ENCODE measurements around the gene PLA2G1B.
"Not testable (repeated sequence)": the region's sequence is repeated elsewhere in the genome, so short reads cannot be mapped to it uniquely, and the experiment has no call there.

PLA2G1B gene

DNA sequence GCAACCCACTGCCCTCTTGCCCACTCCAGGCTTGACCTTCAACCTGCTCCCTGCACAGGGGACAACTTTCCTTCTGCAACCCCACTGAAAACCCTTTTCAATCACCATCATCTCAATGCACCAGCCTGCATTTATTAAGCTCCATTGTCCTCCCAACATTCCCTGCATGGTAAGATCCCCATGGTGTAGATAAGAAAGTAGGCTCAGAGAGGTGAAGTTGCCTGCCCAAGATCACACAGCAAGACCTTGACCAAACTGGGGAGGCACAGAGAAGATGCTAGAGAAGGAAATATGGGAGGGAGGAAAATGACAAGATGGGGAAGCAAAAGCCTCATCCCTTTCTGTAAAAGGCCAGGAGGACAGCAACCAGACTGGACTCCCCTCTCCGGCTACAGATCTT lies 31.5 kb upstream of the PLA2G1B start:
- H3K4me3 ChIP-seq (ENCODE audit: low read depth, low read length), result no peak overlapping the region

DNA sequence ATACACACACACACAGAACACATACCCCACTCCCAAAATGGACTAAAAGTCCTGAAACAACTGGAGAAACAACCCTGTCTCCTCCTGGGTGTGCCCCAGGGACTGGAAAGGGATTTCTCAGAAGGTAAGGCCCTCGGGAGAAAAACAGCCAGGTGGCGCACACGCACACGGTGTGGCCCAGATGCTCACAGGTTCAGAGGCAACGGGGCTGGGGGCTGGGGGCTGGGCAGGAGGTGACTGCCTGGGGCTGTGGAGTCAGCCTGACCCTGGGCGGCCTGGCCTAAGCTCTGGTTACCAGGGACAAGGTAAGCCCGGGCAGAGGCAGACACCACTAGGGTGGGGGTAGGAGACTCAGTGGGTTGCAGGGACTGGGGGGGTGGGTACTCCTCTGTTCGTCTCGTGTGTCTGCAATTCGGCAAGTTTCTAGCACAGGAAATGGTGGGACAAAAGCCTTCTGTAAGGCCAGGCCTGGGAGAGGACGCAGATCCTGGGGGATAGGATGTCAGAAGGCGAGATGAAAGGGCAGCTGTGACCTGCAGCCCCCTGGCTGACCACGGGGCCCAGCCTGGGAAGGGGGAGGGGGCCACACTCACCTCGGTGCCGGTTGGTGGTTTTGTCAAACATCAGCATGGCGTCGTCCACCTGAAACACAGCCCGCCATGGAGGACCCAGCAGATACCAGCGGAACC lies 31.0 kb upstream of the PLA2G1B start:
- no peak overlapping the region for H3K4me3 ChIP-seq (ENCODE audit: low read depth, low read length)

- H3K4me3 ChIP-seq (ENCODE audit: low read depth, low read length), result no peak overlapping the region
Observed at GRCh38 chr12:120357104-120357503, 29.5 kb upstream of the PLA2G1B start.

DNA sequence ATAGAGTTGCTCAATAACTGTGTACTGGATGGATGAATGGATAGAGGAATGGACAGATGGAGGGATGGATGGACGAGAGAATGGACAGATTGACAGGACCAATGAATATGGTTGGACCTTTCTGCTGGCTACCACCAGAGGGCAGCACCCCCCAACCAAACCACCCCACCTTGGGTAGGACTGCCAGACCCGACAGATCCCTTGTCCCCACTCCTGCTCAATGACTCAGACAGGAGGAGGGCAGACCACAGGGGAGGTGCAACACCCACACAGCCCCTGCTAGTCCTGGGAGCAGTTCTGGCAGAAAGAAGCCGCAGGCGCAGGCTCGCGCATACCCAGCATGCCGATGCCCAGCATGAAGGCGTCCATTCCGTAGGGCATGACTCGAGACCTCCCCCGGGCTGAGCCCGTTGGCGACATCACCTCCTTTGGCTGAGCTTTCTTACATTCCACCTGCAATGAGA lies 29.0 kb upstream of the PLA2G1B start:
- no peak overlapping the region for H3K4me3 ChIP-seq (ENCODE audit: low read depth, low read length)

GRCh38 chr12:120353556-120354317 lies 26.2 kb upstream of the PLA2G1B start:
- H3K4me3 ChIP-seq (ENCODE audit: low read depth, low read length), result no peak overlapping the region

DNA sequence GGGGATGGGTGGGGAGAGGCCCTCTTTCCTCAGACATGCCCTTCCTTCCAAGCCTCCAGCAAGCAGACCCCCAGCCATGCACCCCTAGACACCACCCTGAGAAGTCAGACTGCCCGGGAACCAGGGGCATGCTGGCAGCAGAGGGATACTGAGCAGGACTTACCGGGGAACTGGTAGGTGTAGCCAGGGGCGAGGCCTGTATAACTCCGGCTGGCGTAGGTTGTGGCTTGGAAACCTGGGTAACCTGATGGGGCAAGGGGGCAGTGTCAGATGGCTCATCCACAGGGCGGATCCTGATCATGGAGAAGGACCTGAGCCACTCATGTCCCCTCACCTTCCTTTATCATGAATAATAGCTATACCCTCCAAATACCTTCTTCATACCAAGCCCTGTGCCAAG lies 25.6 kb upstream of the PLA2G1B start:
- no peak overlapping the region for H3K4me3 ChIP-seq (ENCODE audit: low read depth, low read length)

- no peak overlapping the region for H3K4me3 ChIP-seq (ENCODE audit: low read depth, low read length)
Observed at GRCh38 chr12:120352117-120352516, 24.5 kb upstream of the PLA2G1B start.

DNA sequence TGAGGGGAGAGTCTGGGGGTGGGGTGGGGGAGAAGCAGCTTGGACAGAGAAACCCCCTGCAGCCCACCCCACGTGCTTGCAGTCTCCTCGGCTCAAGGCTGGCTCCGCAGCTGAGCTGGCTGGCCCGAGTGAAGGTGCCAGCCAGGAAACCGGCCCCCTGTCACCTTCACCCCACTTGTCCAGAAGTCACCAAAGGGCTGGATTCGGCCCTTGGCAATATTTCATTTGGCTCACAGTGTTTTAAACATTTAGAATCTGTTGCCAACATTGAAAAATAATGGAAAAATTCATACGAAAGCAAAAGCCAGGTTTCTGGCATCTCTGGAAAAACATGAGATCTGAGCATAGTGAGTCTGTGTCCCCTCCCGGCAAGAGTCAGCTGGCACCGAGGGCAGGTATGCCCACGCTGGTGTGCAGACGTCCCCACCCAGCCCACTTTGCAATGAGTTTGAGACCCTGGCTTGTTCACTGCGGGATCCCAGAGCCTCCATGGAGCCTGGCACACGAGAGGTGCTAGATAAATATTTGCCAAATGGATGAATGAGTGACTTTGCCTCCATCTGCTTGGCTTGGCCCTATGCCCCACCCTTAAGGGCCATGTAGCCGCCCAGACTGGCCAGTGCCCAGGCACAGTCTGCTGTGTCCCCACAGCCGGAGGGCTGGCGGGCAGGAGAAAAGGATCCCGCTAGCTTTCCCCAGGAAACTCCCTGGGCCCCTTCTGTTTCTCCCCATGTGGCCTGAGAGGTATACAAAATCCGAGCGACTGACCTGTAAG lies 23.2 kb upstream of the PLA2G1B start:
- no peak overlapping the region for H3K4me3 ChIP-seq (ENCODE audit: low read depth, low read length)

DNA sequence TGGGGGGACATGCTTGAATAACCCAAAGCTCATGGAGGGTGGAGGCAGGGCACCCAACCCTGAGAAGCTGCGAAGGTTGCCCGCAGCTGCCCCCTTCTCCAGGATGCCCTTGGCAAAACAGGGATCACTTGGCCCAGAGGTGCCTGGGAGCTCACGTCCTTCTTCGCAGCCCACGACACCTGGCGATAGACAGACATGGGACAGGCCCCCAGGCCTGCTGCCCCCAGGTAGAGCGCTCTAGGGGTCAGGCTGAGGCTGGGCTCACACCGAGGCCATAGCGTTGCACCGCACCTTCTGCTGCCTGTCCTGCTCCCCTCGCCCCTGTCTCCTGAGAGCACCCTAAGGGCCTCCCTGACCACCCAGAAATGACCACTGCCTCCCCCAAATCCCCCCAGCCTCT lies 20.2 kb upstream of the PLA2G1B start:
- no peak overlapping the region for H3K4me3 ChIP-seq (ENCODE audit: low read depth, low read length)

GRCh38 chr12:120346681-120347080 lies 19.1 kb upstream of the PLA2G1B start:
- H3K4me3 ChIP-seq (ENCODE audit: low read depth, low read length), result no peak overlapping the region

DNA sequence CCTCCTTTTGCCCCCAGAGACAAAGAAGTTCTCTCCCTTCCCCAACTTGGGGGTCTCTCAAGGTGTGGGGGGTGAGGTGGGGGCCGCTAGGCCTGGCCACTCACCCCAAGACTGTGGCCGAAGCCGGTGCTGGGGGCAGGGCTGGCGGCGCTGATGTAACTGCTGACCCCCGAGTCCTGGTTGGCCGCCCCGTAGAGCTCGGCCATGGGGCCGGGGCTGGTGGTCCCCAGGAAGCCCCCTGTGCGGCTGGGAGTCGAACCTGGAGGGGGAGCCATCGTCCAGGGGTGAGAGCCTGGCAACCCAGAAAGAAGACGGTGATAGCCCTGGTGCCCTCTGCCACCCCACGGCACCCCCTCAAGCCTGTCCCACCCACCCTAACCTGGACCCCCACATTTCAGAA lies 18.5 kb upstream of the PLA2G1B start:
- no peak overlapping the region for H3K4me3 ChIP-seq (ENCODE audit: low read depth, low read length)

GRCh38 chr12:120343692-120344091 lies 16.1 kb upstream of the PLA2G1B start:
- no peak overlapping the region for H3K4me3 ChIP-seq (ENCODE audit: low read depth, low read length)

GRCh38 chr12:120343039-120343537 lies 15.5 kb upstream of the PLA2G1B start:
- H3K4me3 ChIP-seq (ENCODE audit: low read depth, low read length), result no peak overlapping the region

GRCh38 chr12:120342175-120343038 lies 14.8 kb upstream of the PLA2G1B start:
- H3K4me3 ChIP-seq (ENCODE audit: low read depth, low read length), result no peak overlapping the region

GRCh38 chr12:120339256-120339655 lies 11.7 kb upstream of the PLA2G1B start:
- no peak overlapping the region for H3K4me3 ChIP-seq (ENCODE audit: low read depth, low read length)

DNA sequence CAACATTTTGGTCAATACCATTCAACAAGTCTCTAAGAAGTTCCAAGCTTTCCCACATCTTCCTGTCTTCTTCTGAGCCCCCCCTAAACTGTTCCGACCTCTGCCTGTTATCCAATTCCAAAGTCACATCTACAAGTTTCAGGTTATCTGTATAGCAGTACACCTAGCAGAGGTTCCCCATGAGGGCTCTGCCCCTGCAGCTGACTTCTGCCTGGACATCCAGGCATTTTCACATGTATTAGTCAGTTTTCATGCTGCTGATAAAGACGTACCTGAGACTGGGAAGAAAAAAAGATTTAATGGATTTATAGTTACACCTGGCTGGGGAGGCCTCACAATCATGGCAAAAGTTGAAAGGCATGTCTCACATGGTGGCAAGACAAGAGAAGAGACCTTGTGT lies 10.2 kb upstream of the PLA2G1B start:
- no peak overlapping the region for H3K4me3 ChIP-seq (ENCODE audit: low read depth, low read length)

GRCh38 chr12:120336392-120336791 lies 8.8 kb upstream of the PLA2G1B start:
- not testable (repeated sequence) for H3K4me3 ChIP-seq (ENCODE audit: low read depth, low read length)

DNA sequence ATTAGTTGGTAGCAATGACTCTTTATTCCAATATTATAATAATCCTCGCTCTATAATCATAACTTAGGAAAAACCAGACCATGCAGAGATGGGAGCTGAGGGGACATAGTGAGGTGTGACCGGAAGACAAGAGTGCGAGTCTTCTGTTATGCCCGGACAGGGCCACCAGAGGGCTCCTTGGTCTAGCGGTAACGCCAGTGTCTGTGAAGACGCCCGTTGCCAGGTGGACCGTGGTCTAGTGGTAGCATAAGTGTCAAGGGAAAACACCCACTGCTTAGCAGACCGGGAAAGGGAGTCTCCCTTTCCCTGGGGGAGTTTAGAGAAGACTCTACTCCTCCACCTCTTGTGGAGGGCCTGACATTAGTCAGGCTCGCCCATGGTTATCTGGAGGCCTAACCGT lies 7.9 kb upstream of the PLA2G1B start:
- H3K4me3 ChIP-seq (ENCODE audit: low read depth, low read length), result not testable (repeated sequence)

- no peak overlapping the region for H3K4me3 ChIP-seq (ENCODE audit: low read depth, low read length)
Observed at GRCh38 chr12:120332523-120332922, 4.9 kb upstream of the PLA2G1B start.

- no peak overlapping the region for H3K4me3 ChIP-seq (ENCODE audit: low read depth, low read length)
Observed at GRCh38 chr12:120332041-120332440, 4.5 kb upstream of the PLA2G1B start.

DNA sequence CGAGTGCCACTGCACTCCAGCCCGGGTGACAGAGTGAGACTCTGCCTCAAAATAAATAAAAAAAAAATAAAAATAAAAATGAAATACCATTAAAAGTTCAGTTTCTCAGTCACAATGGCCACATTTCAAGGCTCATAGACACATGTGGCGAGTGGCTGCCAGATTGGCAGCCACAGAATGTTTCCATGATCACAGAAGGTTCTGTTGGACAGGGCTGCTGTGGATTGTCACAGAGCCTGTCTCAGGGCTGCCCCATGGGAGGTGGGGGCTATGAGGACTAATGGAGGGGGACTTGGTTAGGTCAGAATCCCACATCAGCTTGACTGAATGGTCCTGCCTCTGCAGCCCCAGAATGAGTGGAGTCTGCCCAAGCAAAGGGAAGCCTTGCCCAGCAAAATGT lies 3.8 kb upstream of the PLA2G1B start:
- H3K4me3 ChIP-seq (ENCODE audit: low read depth, low read length), result no peak overlapping the region
